T-helper 17 cell (primary cell): ENCODE data around the gene FERMT3. TPM values are rescaled to one million over a fixed set of nuclear protein-coding genes. Genes with fewer than 3 reads are reported as not detected.

ENCODE experiments used
- ATAC-seq: fragments of 150-1000 bp; cut with Tn5 transposase; 2 replicates; pipeline ENCODE4 v1.10.0; 2021; ENCODE audit warnings: mild to moderate bottlenecking, moderate library complexity
- DNase-seq, 3 donors: peaks; one replicate each; pipeline versions ENCODE4 v3.0.0 to v3.0.0-alpha.2; 2020 to 2021
- H3K9me3 ChIP-seq: one replicate; pipeline ENCODE4 v1.7.0; 2013; ENCODE audit warnings: low read length, mild to moderate bottlenecking; ENCODE audit not compliant: control insufficient read depth, poor library complexity, severe bottlenecking
- H3K27ac Mint-ChIP-seq: one replicate; pipeline ENCODE4 v1.8.0; 2022; ENCODE audit warnings: mild to moderate bottlenecking, moderate library complexity, mixed read lengths
- H3K27me3 Mint-ChIP-seq: one replicate; pipeline ENCODE4 v1.8.0; 2022; ENCODE audit warnings: mixed read lengths
- H3K36me3 Mint-ChIP-seq: one replicate; pipeline ENCODE4 v1.8.0; 2022; ENCODE audit warnings: low read depth, mixed read lengths
- H3K4me1 Mint-ChIP-seq: one replicate; pipeline ENCODE4 v1.8.0; 2022; ENCODE audit warnings: mild to moderate bottlenecking, mixed read lengths
- H3K4me3 Mint-ChIP-seq: one replicate; pipeline ENCODE4 v1.8.0; 2022; ENCODE audit warnings: mild to moderate bottlenecking, moderate library complexity, mixed read lengths
- total RNA-seq, 4 donors: library from RNA in 2 of 4; stranded (reverse) in 2 of 4; gene quantifications; one replicate each; pipeline ENCODE4 v1.2.3 and lab custom pipeline; 2022 to 2026

The FERMT3 gene
- total RNA-seq, 2 donors from 2014 or later: 151 to 182 TPM

- ATAC-seq: no peak
- Mint-ChIP-seq H3K27ac (peak overlapping the region; percentile 90), H3K36me3 (no peaks in the 10 kb centered on the region), H3K4me1 (peaks cover 30% of the 10 kb centered on the region), H3K27me3 (no peaks in the 10 kb centered on the region), H3K4me3 (peak overlapping the region; percentile 92)
- H3K9me3 ChIP-seq: no peaks in the 10 kb centered on the region
- DNase-seq: no peak
Measured at GRCh38 chr11:64229744-64230170, 23.2 kb downstream of the FERMT3 start.

GRCh38 chr11:64230171-64230984 lies 23.9 kb downstream of the FERMT3 start, which contains the start of gene DNAJC4:
Gene DNAJC4, plus strand, starts transcription at chr11:64230548. Its CDS starts 307 bp downstream, at chr11:64230855.
- peak; percentile 68 for ATAC-seq
- Mint-ChIP-seq H3K4me3 (peak within 1 kb of the TSS; percentile 92), H3K27me3 (no peaks in the 10 kb centered on the region), H3K27ac (peak within 1 kb of the TSS; percentile 90), H3K36me3 (no peaks in the 10 kb centered on the region), H3K4me1 (peaks cover 34% of the 10 kb centered on the region)
- DNase-seq: peak; percentile 72 to 83 (median 83)
- no peaks in the 10 kb centered on the region for H3K9me3 ChIP-seq

- DNase-seq: no peak
- peaks cover 35% of the 10 kb centered on the region for H3K4me1 Mint-ChIP-seq
- H3K27ac Mint-ChIP-seq: peak overlapping the region; percentile 90
Measured at GRCh38 chr11:64230985-64231365, 24.5 kb downstream of the FERMT3 start.

GRCh38 chr11:64231546-64231945 lies 25.0 kb downstream of the FERMT3 start:
- ATAC-seq (no peak), DNase-seq (no peak)
- peak overlapping the region; percentile 90 for H3K27ac Mint-ChIP-seq
- H3K9me3 ChIP-seq: no peaks in the 10 kb centered on the region
- H3K4me1 Mint-ChIP-seq: peaks cover 34% of the 10 kb centered on the region
- H3K4me3 Mint-ChIP-seq: peak overlapping the region; percentile 92
- H3K36me3 Mint-ChIP-seq: no peaks in the 10 kb centered on the region
- H3K27me3 Mint-ChIP-seq: no peaks in the 10 kb centered on the region

More at GRCh38 chr11:64230985-64231365, 24.5 kb downstream of the FERMT3 start:
- H3K4me3 Mint-ChIP-seq: peak overlapping the region; percentile 92
- H3K27me3 Mint-ChIP-seq: no peaks in the 10 kb centered on the region
- H3K9me3 ChIP-seq: no peaks in the 10 kb centered on the region
- ATAC-seq: no peak
- no peaks in the 10 kb centered on the region for H3K36me3 Mint-ChIP-seq

GRCh38 chr11:64232182-64232966 lies 25.9 kb downstream of the FERMT3 start:
- H3K9me3 ChIP-seq: no peaks in the 10 kb centered on the region
- DNase-seq: no peak
- H3K27me3 Mint-ChIP-seq: no peaks in the 10 kb centered on the region
- ATAC-seq: no peak
- no peaks in the 10 kb centered on the region for H3K36me3 Mint-ChIP-seq
- peak overlapping the region; percentile 92 for H3K4me3 Mint-ChIP-seq
- H3K4me1 Mint-ChIP-seq: peaks cover 26% of the 10 kb centered on the region
- peak overlapping the region; percentile 90 for H3K27ac Mint-ChIP-seq

- H3K9me3 ChIP-seq: no peaks in the 10 kb centered on the region
- DNase-seq (no peak), ATAC-seq (no peak)
- Mint-ChIP-seq H3K36me3 (no peaks in the 10 kb centered on the region), H3K4me3 (peak overlapping the region; percentile 82), H3K4me1 (peaks cover 25% of the 10 kb centered on the region), H3K27ac (peak overlapping the region; percentile 79), H3K27me3 (no peaks in the 10 kb centered on the region)
Measured at GRCh38 chr11:64232967-64233315, 26.4 kb downstream of the FERMT3 start.

GRCh38 chr11:64233913-64234586 lies 27.5 kb downstream of the FERMT3 start, which contains the start of gene VEGFB:
Gene VEGFB, plus strand, starts transcription at chr11:64234584. Its CDS starts 250 bp downstream, at chr11:64234834.
- ATAC-seq (peak; percentile 65), DNase-seq (peak; percentile 47 to 81 (median 77))
- Mint-ChIP-seq H3K27me3 (no peaks in the 10 kb centered on the region), H3K27ac (peak within 1 kb of the TSS; percentile 98), H3K36me3 (no peaks in the 10 kb centered on the region), H3K4me3 (peak within 1 kb of the TSS; percentile 82), H3K4me1 (peaks cover 25% of the 10 kb centered on the region)
- no peaks in the 10 kb centered on the region for H3K9me3 ChIP-seq

GRCh38 chr11:64234647-64235379 lies 28.3 kb downstream of the FERMT3 start:
- peaks cover 21% of the 10 kb centered on the region for H3K4me1 Mint-ChIP-seq
- DNase-seq (peak; percentile 46 to 58 (median 57)), ATAC-seq (peak; percentile 65)
- H3K36me3 Mint-ChIP-seq: no peaks in the 10 kb centered on the region
- H3K4me3 Mint-ChIP-seq: peak overlapping the region; percentile 77
- H3K27me3 Mint-ChIP-seq: no peaks in the 10 kb centered on the region
- no peaks in the 10 kb centered on the region for H3K9me3 ChIP-seq
- H3K27ac Mint-ChIP-seq: peak overlapping the region; percentile 98

GRCh38 chr11:64235437-64236161 lies 29.1 kb downstream of the FERMT3 start:
- H3K36me3 Mint-ChIP-seq: no peaks in the 10 kb centered on the region
- H3K9me3 ChIP-seq: no peaks in the 10 kb centered on the region

GRCh38 chr11:64237484-64237951 lies 31.0 kb downstream of the FERMT3 start:
- Mint-ChIP-seq H3K4me3 (peak overlapping the region; percentile 77), H3K4me1 (peaks cover 23% of the 10 kb centered on the region), H3K27ac (peak overlapping the region; percentile 98), H3K27me3 (no peaks in the 10 kb centered on the region), H3K36me3 (peaks cover 2% of the 10 kb centered on the region)
- DNase-seq: no peak
- ATAC-seq: no peak
- no peaks in the 10 kb centered on the region for H3K9me3 ChIP-seq

More at GRCh38 chr11:64235437-64236161, 29.1 kb downstream of the FERMT3 start:
- no peak for DNase-seq
- peak overlapping the region; percentile 98 for H3K27ac Mint-ChIP-seq
- H3K27me3 Mint-ChIP-seq: no peaks in the 10 kb centered on the region
- peak overlapping the region; percentile 77 for H3K4me3 Mint-ChIP-seq
- peaks cover 23% of the 10 kb centered on the region for H3K4me1 Mint-ChIP-seq
- no peak for ATAC-seq

GRCh38 chr11:64238076-64238475 lies 31.6 kb downstream of the FERMT3 start:
- no peaks in the 10 kb centered on the region for H3K27me3 Mint-ChIP-seq
- DNase-seq: no peak
- H3K4me1 Mint-ChIP-seq: peaks cover 26% of the 10 kb centered on the region
- no peak overlapping the region for H3K4me3 Mint-ChIP-seq
- no peaks in the 10 kb centered on the region for H3K9me3 ChIP-seq
- H3K27ac Mint-ChIP-seq: peak overlapping the region; percentile 98
- no peak for ATAC-seq
- H3K36me3 Mint-ChIP-seq: peaks cover 2% of the 10 kb centered on the region

- Mint-ChIP-seq H3K4me3 (no peak overlapping the region), H3K36me3 (peaks cover 2% of the 10 kb centered on the region), H3K4me1 (peaks cover 29% of the 10 kb centered on the region), H3K27ac (peak overlapping the region; percentile 98), H3K27me3 (no peaks in the 10 kb centered on the region)
- DNase-seq: no peak
- no peaks in the 10 kb centered on the region for H3K9me3 ChIP-seq
- no peak for ATAC-seq
Measured at GRCh38 chr11:64238999-64239398, 32.5 kb downstream of the FERMT3 start.
